Stimulated activated CD4-positive, alpha-beta T cell treated with anti-CD3 and anti-CD28 coated beads, Interleukin-15, amount 100 ng/mL, for 1 hour (primary cell): ENCODE measurements around the gene PATL2.
"Not testable (repeated sequence)": the region's sequence is repeated elsewhere in the genome, so short reads cannot be mapped to it uniquely, and the experiment has no call there.

Experiments
- DNase-seq, 2 donors: peaks; one replicate each; pipeline ENCODE4 v3.0.0-alpha.2; 2020; ENCODE audit warnings: low read depth in 1 of 2, low spot score in 1 of 2

The PATL2 gene

GRCh38 chr15:44692659-44693058, 18.5 kb downstream of the PATL2 start:
- no peak for DNase-seq

GRCh38 chr15:44690245-44690644, 20.9 kb downstream of the PATL2 start:
- not testable (repeated sequence) for DNase-seq

- not testable (repeated sequence) for DNase-seq
These were observed 21.8 kb downstream of the PATL2 start for GRCh38 chr15:44689318-44689717.

- DNase-seq: peak in 1 of 2 donors; percentile 63
These were observed 28.1 kb downstream of the PATL2 start for GRCh38 chr15:44682809-44683682.

- DNase-seq: no peak
These were observed 28.9 kb downstream of the PATL2 start for GRCh38 chr15:44682211-44682610.

- DNase-seq: no peak
These were observed 34.4 kb downstream of the PATL2 start for GRCh38 chr15:44676676-44677075.

- no peak for DNase-seq
These were observed 35.2 kb downstream of the PATL2 start for GRCh38 chr15:44675911-44676310.

GRCh38 chr15:44673639-44674038, 37.5 kb downstream of the PATL2 start:
- DNase-seq: no peak

- DNase-seq: no peak
These were observed 40.8 kb downstream of the PATL2 start for GRCh38 chr15:44670087-44670950.

- DNase-seq: no peak
These were observed 42.2 kb downstream of the PATL2 start for GRCh38 chr15:44668921-44669320.

GRCh38 chr15:44667039-44667360, 44.1 kb downstream of the PATL2 start:
- DNase-seq: no peak

GRCh38 chr15:44666210-44667038, 44.7 kb downstream of the PATL2 start:
- DNase-seq: no peak

GRCh38 chr15:44663410-44664308, 47.5 kb downstream of the PATL2 start, which contains the start of gene SPG11:
TSS of gene SPG11 (minus strand) at chr15:44663662. CDS start at chr15:44663647, 15 bp downstream.
- peak; percentile 86 to 93 for DNase-seq

- DNase-seq: peak; percentile 58 to 68
These were observed 48.4 kb downstream of the PATL2 start for GRCh38 chr15:44662478-44663409.

- no peak for DNase-seq
These were observed 49.5 kb downstream of the PATL2 start for GRCh38 chr15:44661576-44661975.

- DNase-seq: no peak
These were observed 52.1 kb downstream of the PATL2 start for GRCh38 chr15:44659056-44659455.

- DNase-seq: no peak
These were observed 53.7 kb downstream of the PATL2 start for GRCh38 chr15:44657378-44657777.

- no peak for DNase-seq
These were observed 54.2 kb downstream of the PATL2 start for GRCh38 chr15:44656913-44657312.

GRCh38 chr15:44656298-44656697, 54.8 kb downstream of the PATL2 start:
- DNase-seq: no peak
